ENCODE data around the gene OSBPL9. TPM values are rescaled to one million over a fixed set of nuclear protein-coding genes. Genes with fewer than 3 reads are reported as not detected.
A peak's percentile ranks its signal among the peaks of the same experiment; 100 is the strongest.

The OSBPL9 gene
- total and polyA plus RNA-seq, 9 of the 15 experiments (the other 6 are each of a cell fraction or from before 2014, with no cell fraction given) = 43.9 to 217 (median 170) TPM

DNA sequence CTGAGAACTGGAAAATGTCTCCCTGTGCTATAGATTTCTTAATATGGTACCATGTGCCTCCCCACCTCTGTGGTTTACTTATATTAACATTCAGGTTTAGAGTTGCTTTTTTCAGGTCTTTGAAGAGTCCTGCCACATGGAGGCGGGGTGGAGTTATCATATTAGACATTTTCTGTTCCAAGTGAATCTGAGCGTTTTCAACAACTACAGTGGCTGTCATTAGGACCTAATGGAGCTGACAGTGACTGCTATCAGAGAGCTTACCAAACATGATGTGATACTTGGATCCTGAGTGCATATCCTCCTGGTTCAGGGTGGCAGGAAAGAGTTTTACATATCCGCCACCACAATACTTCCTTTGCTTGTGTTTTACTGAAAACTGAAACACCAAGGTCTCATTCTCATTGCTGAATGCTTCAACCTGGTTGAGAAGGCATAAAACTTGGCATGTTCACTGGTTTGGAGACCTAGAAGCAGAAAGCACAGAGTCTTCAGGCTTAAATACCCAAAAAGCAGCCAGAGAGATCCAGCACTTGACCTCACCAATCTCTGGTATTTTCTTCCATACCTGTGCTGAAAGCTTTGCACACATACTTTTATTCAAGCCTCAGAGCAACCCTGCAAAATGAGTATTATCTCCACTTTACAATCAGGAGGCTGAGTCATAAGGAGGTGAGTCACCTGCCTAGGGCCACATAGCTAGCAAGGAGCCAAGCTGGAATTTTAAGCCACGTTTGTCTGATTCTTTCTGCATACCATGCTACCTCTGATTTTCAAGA, 47.4 kb upstream of the OSBPL9 start (continued):
- TF ChIP-seq MYBL2 (IDR thresholded peaks at IDR 0.05; ENCODE audit: low read depth) (no peak), MYBL2 (CRISPR knock-in tag; IDR thresholded peaks at IDR 0.05; ENCODE audit: borderline replicate concordance) (no peak), DPF2 (IDR thresholded peaks at IDR 0.05) (peak; percentile 97), HNRNPUL1 (IDR thresholded peaks at IDR 0.05; ENCODE audit: low read length) (no peak), PYGO2 (tag; IDR thresholded peaks at IDR 0.05) (no peak), RBM14 (IDR thresholded peaks at IDR 0.05; ENCODE audit: borderline replicate concordance, insufficient read depth, low read depth, low read length) (no peak), ZNF384 (IDR thresholded peaks at IDR 0.05; ENCODE audit: low read depth, low read length) (no peak), PHF8 (IDR thresholded peaks at IDR 0.05; ENCODE audit: borderline replicate concordance, low read length) (no peak), SREBF1 (IDR thresholded peaks at IDR 0.05; ENCODE audit: borderline replicate concordance, low read depth, low read length) (no peak), ZNF212 (CRISPR knock-in tag; IDR thresholded peaks at IDR 0.05) (no peak)
- TF ChIP-seq, protein P1, sequence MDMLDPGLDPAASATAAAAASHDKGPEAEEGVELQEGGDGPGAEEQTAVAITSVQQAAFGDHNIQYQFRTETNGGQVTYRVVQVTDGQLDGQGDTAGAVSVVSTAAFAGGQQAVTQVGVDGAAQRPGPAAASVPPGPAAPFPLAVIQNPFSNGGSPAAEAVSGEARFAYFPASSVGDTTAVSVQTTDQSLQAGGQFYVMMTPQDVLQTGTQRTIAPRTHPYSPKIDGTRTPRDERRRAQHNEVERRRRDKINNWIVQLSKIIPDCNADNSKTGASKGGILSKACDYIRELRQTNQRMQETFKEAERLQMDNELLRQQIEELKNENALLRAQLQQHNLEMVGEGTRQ (CRISPR knock-in tag; IDR thresholded peaks at IDR 0.05) = no peak
- TF ChIP-seq, protein P2, sequence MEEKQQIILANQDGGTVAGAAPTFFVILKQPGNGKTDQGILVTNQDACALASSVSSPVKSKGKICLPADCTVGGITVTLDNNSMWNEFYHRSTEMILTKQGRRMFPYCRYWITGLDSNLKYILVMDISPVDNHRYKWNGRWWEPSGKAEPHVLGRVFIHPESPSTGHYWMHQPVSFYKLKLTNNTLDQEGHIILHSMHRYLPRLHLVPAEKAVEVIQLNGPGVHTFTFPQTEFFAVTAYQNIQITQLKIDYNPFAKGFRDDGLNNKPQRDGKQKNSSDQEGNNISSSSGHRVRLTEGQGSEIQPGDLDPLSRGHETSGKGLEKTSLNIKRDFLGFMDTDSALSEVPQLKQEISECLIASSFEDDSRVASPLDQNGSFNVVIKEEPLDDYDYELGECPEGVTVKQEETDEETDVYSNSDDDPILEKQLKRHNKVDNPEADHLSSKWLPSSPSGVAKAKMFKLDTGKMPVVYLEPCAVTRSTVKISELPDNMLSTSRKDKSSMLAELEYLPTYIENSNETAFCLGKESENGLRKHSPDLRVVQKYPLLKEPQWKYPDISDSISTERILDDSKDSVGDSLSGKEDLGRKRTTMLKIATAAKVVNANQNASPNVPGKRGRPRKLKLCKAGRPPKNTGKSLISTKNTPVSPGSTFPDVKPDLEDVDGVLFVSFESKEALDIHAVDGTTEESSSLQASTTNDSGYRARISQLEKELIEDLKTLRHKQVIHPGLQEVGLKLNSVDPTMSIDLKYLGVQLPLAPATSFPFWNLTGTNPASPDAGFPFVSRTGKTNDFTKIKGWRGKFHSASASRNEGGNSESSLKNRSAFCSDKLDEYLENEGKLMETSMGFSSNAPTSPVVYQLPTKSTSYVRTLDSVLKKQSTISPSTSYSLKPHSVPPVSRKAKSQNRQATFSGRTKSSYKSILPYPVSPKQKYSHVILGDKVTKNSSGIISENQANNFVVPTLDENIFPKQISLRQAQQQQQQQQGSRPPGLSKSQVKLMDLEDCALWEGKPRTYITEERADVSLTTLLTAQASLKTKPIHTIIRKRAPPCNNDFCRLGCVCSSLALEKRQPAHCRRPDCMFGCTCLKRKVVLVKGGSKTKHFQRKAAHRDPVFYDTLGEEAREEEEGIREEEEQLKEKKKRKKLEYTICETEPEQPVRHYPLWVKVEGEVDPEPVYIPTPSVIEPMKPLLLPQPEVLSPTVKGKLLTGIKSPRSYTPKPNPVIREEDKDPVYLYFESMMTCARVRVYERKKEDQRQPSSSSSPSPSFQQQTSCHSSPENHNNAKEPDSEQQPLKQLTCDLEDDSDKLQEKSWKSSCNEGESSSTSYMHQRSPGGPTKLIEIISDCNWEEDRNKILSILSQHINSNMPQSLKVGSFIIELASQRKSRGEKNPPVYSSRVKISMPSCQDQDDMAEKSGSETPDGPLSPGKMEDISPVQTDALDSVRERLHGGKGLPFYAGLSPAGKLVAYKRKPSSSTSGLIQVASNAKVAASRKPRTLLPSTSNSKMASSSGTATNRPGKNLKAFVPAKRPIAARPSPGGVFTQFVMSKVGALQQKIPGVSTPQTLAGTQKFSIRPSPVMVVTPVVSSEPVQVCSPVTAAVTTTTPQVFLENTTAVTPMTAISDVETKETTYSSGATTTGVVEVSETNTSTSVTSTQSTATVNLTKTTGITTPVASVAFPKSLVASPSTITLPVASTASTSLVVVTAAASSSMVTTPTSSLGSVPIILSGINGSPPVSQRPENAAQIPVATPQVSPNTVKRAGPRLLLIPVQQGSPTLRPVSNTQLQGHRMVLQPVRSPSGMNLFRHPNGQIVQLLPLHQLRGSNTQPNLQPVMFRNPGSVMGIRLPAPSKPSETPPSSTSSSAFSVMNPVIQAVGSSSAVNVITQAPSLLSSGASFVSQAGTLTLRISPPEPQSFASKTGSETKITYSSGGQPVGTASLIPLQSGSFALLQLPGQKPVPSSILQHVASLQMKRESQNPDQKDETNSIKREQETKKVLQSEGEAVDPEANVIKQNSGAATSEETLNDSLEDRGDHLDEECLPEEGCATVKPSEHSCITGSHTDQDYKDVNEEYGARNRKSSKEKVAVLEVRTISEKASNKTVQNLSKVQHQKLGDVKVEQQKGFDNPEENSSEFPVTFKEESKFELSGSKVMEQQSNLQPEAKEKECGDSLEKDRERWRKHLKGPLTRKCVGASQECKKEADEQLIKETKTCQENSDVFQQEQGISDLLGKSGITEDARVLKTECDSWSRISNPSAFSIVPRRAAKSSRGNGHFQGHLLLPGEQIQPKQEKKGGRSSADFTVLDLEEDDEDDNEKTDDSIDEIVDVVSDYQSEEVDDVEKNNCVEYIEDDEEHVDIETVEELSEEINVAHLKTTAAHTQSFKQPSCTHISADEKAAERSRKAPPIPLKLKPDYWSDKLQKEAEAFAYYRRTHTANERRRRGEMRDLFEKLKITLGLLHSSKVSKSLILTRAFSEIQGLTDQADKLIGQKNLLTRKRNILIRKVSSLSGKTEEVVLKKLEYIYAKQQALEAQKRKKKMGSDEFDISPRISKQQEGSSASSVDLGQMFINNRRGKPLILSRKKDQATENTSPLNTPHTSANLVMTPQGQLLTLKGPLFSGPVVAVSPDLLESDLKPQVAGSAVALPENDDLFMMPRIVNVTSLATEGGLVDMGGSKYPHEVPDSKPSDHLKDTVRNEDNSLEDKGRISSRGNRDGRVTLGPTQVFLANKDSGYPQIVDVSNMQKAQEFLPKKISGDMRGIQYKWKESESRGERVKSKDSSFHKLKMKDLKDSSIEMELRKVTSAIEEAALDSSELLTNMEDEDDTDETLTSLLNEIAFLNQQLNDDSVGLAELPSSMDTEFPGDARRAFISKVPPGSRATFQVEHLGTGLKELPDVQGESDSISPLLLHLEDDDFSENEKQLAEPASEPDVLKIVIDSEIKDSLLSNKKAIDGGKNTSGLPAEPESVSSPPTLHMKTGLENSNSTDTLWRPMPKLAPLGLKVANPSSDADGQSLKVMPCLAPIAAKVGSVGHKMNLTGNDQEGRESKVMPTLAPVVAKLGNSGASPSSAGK (IDR thresholded peaks at IDR 0.05) = no peak
- TF ChIP-seq, protein P3, sequence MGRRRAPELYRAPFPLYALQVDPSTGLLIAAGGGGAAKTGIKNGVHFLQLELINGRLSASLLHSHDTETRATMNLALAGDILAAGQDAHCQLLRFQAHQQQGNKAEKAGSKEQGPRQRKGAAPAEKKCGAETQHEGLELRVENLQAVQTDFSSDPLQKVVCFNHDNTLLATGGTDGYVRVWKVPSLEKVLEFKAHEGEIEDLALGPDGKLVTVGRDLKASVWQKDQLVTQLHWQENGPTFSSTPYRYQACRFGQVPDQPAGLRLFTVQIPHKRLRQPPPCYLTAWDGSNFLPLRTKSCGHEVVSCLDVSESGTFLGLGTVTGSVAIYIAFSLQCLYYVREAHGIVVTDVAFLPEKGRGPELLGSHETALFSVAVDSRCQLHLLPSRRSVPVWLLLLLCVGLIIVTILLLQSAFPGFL (CRISPR knock-in tag; IDR thresholded peaks at IDR 0.05) = no peak
